NT2/D1 (cell line): ENCODE results near the gene PALM.
"Not testable (repeated sequence)": the region's sequence is repeated elsewhere in the genome, so short reads cannot be mapped to it uniquely, and the experiment has no call there.

Source experiments
- YY1 ChIP-seq: IDR thresholded peaks from 2 replicates; pipeline ENCODE4 v1.6.1; 2011; ENCODE audit not compliant: insufficient read length, insufficient read depth
- ZNF274 ChIP-seq: IDR thresholded peaks from 2 replicates; pipeline ENCODE4 v1.6.1; 2011; ENCODE audit warnings: mild to moderate bottlenecking, low read depth, low read length

DNA sequence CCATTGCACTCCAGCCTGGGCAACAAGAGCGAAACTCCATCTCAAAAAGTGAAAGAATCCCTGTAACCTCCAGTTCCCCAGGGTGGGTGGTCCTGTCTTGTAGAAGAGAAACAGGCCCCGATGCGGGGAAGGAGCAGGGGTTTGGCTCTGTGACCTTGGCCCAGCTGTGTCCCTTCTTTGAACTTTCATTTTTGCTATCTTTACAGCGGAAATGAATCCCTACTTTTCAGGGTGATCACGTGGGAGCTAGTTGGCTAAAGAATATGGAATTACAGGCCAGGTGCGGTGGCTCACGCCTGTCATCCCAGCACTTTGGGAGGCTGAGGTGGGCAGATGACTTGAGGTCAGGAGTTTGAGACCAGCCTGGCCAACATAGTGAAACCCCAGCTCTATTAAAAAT is 36.4 kb downstream of the PALM start:
- TF ChIP-seq ZNF274, YY1: not testable (repeated sequence)
